Thyroid gland (tissue), 4 donors: ENCODE data around the gene PDXK.
"Not testable (repeated sequence)": the region's sequence is repeated elsewhere in the genome, so short reads cannot be mapped to it uniquely, and the experiment has no call there.

Experiments used
- POLR2A ChIP-seq, 2 donors: fragments of 450-650 bp; IDR thresholded peaks; one replicate each; pipeline ENCODE4 v1.6.1; 2017; ENCODE audit warnings: antibody characterized with exemption in 2 of 2, mild to moderate bottlenecking in 2 of 2, moderate library complexity in 1 of 2
- TF ChIP-seq, protein P1 (sequence below), 6 experiments: fragments of 200-600 bp in 3 of 6; fragments of 450-650 bp in 3 of 6; sonication (generic) in 3 of 6; IDR thresholded peaks; one replicate each; pipeline ENCODE4 v1.5.1; 2016 to 2019; ENCODE audit warnings: antibody characterized with exemption in 6 of 6, mild to moderate bottlenecking in 2 of 6, inconsistent platforms in 1 of 6, moderate library complexity in 1 of 6

DNA sequence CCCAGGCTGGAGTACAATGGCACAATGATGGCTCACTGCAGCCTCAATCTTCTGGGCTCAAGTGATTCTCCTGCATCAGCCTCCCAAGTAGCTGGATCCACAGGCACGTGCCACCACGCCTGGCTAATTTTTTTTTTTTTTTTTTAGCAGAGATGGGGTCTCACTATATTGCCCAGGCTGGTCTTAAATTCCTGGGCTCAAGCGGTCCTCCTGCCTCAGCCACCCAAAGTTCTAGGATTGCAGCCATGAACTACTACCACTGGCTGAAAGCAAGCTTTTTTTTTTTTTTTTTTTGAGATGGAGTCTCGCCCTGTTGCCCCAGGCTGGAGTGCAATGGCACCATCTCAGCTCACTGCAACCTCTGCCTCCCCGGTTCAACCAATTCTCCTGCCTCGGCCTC lies 5.8 kb upstream of the PDXK start:
- TF ChIP-seq, protein P1, sequence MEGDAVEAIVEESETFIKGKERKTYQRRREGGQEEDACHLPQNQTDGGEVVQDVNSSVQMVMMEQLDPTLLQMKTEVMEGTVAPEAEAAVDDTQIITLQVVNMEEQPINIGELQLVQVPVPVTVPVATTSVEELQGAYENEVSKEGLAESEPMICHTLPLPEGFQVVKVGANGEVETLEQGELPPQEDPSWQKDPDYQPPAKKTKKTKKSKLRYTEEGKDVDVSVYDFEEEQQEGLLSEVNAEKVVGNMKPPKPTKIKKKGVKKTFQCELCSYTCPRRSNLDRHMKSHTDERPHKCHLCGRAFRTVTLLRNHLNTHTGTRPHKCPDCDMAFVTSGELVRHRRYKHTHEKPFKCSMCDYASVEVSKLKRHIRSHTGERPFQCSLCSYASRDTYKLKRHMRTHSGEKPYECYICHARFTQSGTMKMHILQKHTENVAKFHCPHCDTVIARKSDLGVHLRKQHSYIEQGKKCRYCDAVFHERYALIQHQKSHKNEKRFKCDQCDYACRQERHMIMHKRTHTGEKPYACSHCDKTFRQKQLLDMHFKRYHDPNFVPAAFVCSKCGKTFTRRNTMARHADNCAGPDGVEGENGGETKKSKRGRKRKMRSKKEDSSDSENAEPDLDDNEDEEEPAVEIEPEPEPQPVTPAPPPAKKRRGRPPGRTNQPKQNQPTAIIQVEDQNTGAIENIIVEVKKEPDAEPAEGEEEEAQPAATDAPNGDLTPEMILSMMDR (IDR thresholded peaks at IDR 0.05), result not testable (repeated sequence)
- not testable (repeated sequence) for TF ChIP-seq POLR2A (IDR thresholded peaks at IDR 0.05)
